Activated naive CD4-positive, alpha-beta T cell treated with anti-CD3 and anti-CD28 coated beads, Interleukin-2, amount 50 U/mL, for 72 hours (primary cell): ENCODE measurements around the gene ST8SIA6. TPM values are rescaled to one million over a fixed set of nuclear protein-coding genes. Genes with fewer than 3 reads are reported as not detected.
A peak's percentile ranks its signal among the peaks of the same experiment; 100 is the strongest.

Source experiments
- ATAC-seq, 2 donors: fragments of 150-1000 bp; cut with Tn5 transposase; 2 replicates each; pipeline ENCODE4 v1.10.0; 2021; ENCODE audit warnings: mild to moderate bottlenecking in 2 of 2, moderate library complexity in 2 of 2
- DNase-seq, 2 donors: peaks; one replicate each; pipeline ENCODE4 v3.0.0; 2021 to 2022; ENCODE audit warnings: low spot score in 2 of 2
- H3K27ac Mint-ChIP-seq, 2 donors: one replicate each; pipeline ENCODE4 v1.8.0; 2022; ENCODE audit warnings: mild to moderate bottlenecking in 2 of 2, mixed read lengths in 2 of 2
- H3K36me3 Mint-ChIP-seq, 2 donors: one replicate each; pipeline ENCODE4 v1.8.0; 2022; ENCODE audit warnings: mixed read lengths in 2 of 2
- H3K9me3 Mint-ChIP-seq, 2 donors: one replicate each; pipeline ENCODE4 v1.8.0; 2022; ENCODE audit warnings: mixed read lengths in 2 of 2
- total RNA-seq, 2 donors: library from RNA; stranded (reverse); gene quantifications; one replicate each; pipeline ENCODE4 v1.2.3, GENCODE V29; 2022

ST8SIA6 gene
- total RNA-seq, 2 donors from 2014 or later, result 0.10 TPM; not detected in 1

GRCh38 chr10:17286562-17287550 lies 167.5 kb downstream of the ST8SIA6 start:
- no peak for DNase-seq
- Mint-ChIP-seq H3K36me3 (peaks cover 6 to 16% of the 10 kb centered on the region in 2 donors), H3K9me3 (peaks cover 7 to 8% of the 10 kb centered on the region in 2 donors), H3K27ac (no peak overlapping the region)
- no peak for ATAC-seq

- H3K9me3 Mint-ChIP-seq, result peaks cover 16 to 23% of the 10 kb centered on the region in 2 donors
- ATAC-seq (no peak), DNase-seq (no peak)
- H3K36me3 Mint-ChIP-seq, result peaks cover 16 to 30% of the 10 kb centered on the region in 2 donors
- no peak overlapping the region for H3K27ac Mint-ChIP-seq
These were observed 172.1 kb downstream of the ST8SIA6 start for GRCh38 chr10:17282311-17282710.

- DNase-seq (no peak), ATAC-seq (no peak)
- Mint-ChIP-seq H3K9me3 (peaks cover 19 to 32% of the 10 kb centered on the region in 2 donors), H3K27ac (no peak overlapping the region), H3K36me3 (peaks cover 16 to 29% of the 10 kb centered on the region in 2 donors)
These were observed 175.7 kb downstream of the ST8SIA6 start for GRCh38 chr10:17278607-17279240.

- Mint-ChIP-seq H3K36me3 (peaks cover 11 to 14% of the 10 kb centered on the region in 2 donors), H3K9me3 (peaks cover 13 to 26% of the 10 kb centered on the region in 2 donors), H3K27ac (no peak overlapping the region)
- ATAC-seq (no peak), DNase-seq (no peak)
These were observed 177.5 kb downstream of the ST8SIA6 start for GRCh38 chr10:17276756-17277424.

GRCh38 chr10:17273403-17273802 lies 181.0 kb downstream of the ST8SIA6 start:
- ATAC-seq (peak; percentile 90 to 95), DNase-seq (no peak)
- Mint-ChIP-seq H3K36me3 (no peaks in the 10 kb centered on the region), H3K9me3 (peaks cover 4 to 11% of the 10 kb centered on the region in 2 donors), H3K27ac (no peak overlapping the region)

GRCh38 chr10:17272648-17273047 lies 181.7 kb downstream of the ST8SIA6 start:
- no peak for ATAC-seq
- Mint-ChIP-seq H3K9me3 (peaks cover 4 to 11% of the 10 kb centered on the region in 2 donors), H3K36me3 (no peaks in the 10 kb centered on the region), H3K27ac (no peak overlapping the region)
- DNase-seq, result no peak

Other genes with a start within 250 kb of the ST8SIA6 start
- gene VIM, start 226.4 kb downstream of the ST8SIA6 start, total RNA-seq, result 100 to 1,000 TPM; 238 to 296 TPM
- gene HACD1, start 162.8 kb upstream of the ST8SIA6 start, total RNA-seq, result 1 to 10 TPM; 1.8 to 2.0 TPM
- gene STAM, start 189.6 kb upstream of the ST8SIA6 start, total RNA-seq, result 10 to 100 TPM; 22.3 to 30.8 TPM